Measurements from ENCODE around the gene DUOXA1. TPM values are rescaled to one million over a fixed set of nuclear protein-coding genes. Genes with fewer than 3 reads are reported as not detected.

Gene DUOXA1
- not detected in 2 replicates for total RNA-seq

GRCh38 chr15:45129651-45130129 lies at the start of gene DUOXA1, which contains the start of gene DUOX1:
Gene DUOXA1 (minus strand): TSS chr15:45129879. CDS start chr15:45123014, 6,865 bp downstream.
Gene DUOX1 (plus strand): TSS chr15:45129994. CDS start chr15:45131967, 1,973 bp downstream.

DNA sequence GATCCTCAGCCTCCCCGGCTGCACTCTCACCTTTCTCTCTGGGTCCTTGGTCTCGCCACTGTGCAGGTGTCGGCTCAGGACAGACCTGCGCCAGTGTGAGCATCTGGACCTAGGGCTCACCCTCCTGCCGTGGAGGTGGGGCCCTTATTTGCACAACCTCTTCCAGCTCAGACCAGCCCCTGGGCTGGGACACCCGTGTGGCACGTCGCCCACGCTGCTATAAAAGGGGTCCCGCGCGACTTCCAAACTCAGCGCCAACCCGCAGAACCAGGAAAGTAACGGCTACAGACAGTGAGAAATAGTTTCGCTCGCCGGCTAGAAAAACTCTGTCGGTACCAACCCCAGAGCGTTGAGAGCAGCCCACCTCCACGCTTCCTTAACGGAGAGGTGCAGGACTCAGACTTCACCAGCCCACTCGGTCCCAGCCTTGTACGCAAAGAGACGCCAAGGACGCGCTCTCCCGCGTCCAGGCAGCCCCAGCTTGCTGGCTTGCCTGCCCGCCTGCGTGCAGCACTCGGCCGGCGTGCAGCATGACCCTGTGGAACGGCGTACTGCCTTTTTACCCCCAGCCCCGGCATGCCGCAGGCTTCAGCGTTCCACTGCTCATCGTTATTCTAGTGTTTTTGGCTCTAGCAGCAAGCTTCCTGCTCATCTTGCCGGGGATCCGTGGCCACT lies 15.5 kb downstream of the DUOXA1 start, which contains the start of the genes DUOX2 and DUOXA2:
DUOX2 (minus strand) TSS at position 97 of the 675 bp plus-strand sequence. CDS start 761 bp downstream, outside the sequence.
DUOXA2 (plus strand) TSS at position 251 of the 675 bp plus-strand sequence; CDS start at position 531, 280 bp downstream.

Other genes with a start within 250 kb of the DUOXA1 start
- gene TERB2, start 173.2 kb downstream of the DUOXA1 start, total RNA-seq: not detected in 2 replicates
- gene SORD, start 106.7 kb downstream of the DUOXA1 start, total RNA-seq: 4.2 and 5.6 TPM in 2 replicates
- under 0.01 TPM in 1 of 2 replicates, not detected in the other for gene DUOX2, start 15.7 kb downstream of the DUOXA1 start, total RNA-seq
- not detected in 2 replicates for gene DUOXA2, start 15.6 kb downstream of the DUOXA1 start, total RNA-seq
- gene DUOX1, start 115 bp upstream of the DUOXA1 start, total RNA-seq: not detected in 2 replicates
- gene SHF, start 58.1 kb upstream of the DUOXA1 start, total RNA-seq: 0.65 and 2.2 TPM in 2 replicates
- not detected in 2 replicates for gene SLC28A2, start 122.4 kb upstream of the DUOXA1 start, total RNA-seq
- 0.49 TPM in 1 of 2 replicates, not detected in the other for gene GATM, start 248.7 kb upstream of the DUOXA1 start, total RNA-seq

Data from bladder microvascular endothelial cell (primary cell).